Measurements from ENCODE around the gene CCL21.

CCL21 gene

GRCh38 chr9:34710023-34710422, at the start of gene CCL21:
TSS of gene CCL21 (minus strand) at chr9:34710136. CDS start at chr9:34710066, 70 bp downstream.
- no peak for TF ChIP-seq CTCF (IDR thresholded peaks at IDR 0.05)

DNA sequence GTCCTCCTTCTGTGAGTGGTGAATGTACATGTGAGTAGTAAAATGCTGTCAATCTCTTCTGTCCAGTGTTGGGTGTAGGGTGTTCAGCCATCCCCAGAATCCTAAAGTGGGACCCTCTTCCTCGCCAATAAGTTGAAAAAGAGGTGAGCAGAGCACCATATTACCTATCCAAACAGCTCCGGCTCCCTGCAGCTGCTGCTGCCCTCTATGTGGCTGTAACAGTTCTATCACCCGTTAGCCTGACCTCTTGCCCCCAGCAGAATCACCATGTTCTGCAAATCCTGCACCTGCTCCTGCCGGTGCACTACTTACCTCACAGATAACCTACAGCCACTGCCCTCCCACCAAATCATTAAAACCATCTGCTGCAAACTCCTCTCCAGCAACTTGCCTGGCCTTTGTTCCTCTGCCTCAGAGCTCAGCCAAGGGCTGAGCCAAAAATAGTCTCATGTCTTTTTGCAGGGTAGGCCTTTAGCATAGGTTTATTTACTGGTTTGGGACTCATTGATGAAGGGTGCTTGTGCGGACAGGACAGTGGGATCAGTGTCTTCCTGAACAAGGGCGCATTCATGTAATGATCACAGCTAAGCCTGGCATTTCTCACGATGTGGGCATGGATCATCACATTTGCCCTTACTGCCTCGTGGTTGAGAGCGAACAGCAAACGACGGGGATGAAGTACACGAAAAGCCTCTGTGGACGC, 49.6 kb upstream of the CCL21 start:
- no peak for TF ChIP-seq CTCF (IDR thresholded peaks at IDR 0.05)

DNA sequence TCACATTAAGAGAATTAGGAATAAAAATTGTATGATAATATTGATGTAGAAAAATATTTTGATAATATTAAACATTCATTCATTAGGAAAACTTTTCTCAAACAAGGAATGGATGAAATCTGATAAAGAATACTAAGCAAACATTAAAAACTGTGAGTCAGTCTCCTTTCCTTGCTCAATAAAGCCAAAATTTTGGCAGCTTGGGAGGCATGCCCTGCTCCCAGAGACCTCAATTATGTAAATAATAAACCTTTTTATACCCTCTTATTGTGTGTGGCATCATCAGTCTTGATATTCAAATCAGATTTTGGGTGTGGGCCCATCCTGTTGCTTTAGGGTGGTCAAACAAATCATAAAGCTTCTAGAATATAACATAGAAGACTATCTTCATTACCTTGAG, 36.6 kb upstream of the CCL21 start:
- TF ChIP-seq CTCF (IDR thresholded peaks at IDR 0.05) = no peak

DNA sequence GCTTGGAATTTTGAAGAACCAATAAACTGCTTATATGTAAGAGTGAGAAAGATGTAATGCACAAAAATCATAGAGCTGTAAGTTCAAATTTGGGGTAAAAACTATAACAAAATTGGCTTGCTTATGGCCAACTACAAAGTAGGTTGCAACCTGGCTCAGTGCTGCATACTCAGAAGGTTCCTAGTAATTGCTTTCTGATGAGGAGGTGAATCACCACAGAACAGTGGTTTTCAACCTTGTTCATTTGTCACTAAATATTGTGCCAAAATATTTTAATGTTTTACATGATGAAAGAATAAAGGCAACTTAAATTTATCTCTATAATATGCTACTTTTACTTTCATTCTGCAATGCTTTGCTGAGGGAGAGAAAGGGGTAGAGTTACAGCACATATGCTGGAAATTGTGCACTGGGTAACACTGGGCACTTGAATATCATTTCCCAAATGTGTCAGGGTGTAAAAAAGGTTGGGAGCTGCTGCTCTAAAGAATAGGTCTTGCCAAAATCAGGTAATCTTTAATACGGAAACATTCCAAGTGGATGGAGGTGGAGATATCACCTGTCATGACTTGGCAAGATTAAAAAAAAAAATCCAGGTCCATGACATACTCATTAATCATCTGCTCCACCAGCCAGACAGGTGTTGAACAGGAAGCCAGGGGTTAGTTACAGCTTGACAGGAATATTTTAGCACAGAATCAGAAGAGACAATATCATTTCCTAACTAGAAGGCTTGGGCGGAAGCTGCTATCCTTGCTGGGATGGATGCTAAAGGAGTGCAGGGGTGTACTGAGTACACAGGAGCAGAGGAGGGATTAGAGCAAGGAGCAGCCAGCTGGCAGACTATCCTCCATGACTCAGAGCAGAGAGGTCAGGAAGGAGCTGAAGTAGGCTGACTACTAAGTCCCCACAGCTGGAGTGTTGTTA, 34.6 kb upstream of the CCL21 start:
- TF ChIP-seq CTCF (IDR thresholded peaks at IDR 0.05) = no peak

GRCh38 chr9:34742710-34743109, 32.8 kb upstream of the CCL21 start:
- TF ChIP-seq CTCF (IDR thresholded peaks at IDR 0.05) = no peak

GRCh38 chr9:34741628-34742027, 31.7 kb upstream of the CCL21 start:
- no peak for TF ChIP-seq CTCF (IDR thresholded peaks at IDR 0.05)

- no peak for TF ChIP-seq CTCF (IDR thresholded peaks at IDR 0.05)
Measured at GRCh38 chr9:34737677-34738260, 27.8 kb upstream of the CCL21 start.
